OCI-M2 (cell line): Measurements from ENCODE around the gene SEPTIN10.
"Not testable (repeated sequence)": the region's sequence is repeated elsewhere in the genome, so short reads cannot be mapped to it uniquely, and the experiment has no call there.

Experiments used
- DNase-seq: peaks from one replicate; lab custom pipeline; 2025; ENCODE audit not compliant: unreplicated experiment; lab: John Stamatoyannopoulos, UW

SEPTIN10 gene

DNA sequence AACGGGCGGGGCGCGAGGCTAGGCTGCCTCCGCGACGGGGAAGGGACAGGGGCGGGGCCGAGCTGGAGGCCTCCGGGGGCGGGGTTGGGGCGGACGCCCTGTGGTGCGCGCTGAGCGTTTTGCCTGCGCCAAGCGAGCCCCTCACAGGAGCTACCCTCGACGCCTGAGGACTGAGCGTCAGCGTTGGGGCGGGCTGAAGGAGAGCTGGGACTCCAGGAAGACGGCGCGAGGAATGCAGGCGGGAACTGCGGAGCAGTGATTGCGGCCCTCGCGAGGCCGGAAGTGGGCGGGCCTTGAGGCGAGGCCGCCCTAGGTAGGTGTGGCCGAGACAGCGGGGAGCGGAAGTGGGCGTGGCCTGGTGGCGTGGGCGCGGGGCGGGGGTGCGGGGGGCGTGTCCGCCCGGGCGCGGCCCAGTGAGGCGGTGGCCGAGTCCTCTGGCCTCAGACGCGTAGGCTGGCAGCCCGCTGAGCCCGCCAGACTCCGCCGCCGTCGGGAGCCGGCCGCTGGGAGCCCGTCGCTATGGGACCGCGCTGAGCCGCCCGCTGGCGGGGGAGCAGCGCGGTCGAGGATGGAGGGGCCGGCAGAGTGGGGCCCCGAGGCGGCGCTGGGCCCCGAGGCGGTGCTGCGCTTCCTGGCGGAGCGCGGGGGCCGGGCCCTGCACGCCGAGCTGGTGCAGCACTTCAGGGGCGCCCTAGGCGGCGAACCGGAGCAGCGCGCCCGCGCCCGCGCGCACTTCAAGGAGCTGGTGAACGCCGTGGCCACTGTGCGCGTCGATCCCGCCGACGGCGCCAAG, at the start of gene SEPTIN10, which contains the start of gene SOWAHC:
SEPTIN10 (minus strand) TSS at position 45 of the 793 bp plus-strand sequence. CDS start 139 bp downstream, outside the sequence.
SOWAHC (plus strand) TSS at position 443 of the 793 bp plus-strand sequence; CDS start at position 569, 126 bp downstream.
- DNase-seq, result no peak

- DNase-seq, result no peak
Measured at GRCh38 chr2:109662889-109663288, 49.1 kb upstream of the SEPTIN10 start.

- no peak for DNase-seq
Measured at GRCh38 chr2:109660046-109660860, 46.5 kb upstream of the SEPTIN10 start.

GRCh38 chr2:109659396-109660045, 45.8 kb upstream of the SEPTIN10 start:
- DNase-seq, result no peak

DNA sequence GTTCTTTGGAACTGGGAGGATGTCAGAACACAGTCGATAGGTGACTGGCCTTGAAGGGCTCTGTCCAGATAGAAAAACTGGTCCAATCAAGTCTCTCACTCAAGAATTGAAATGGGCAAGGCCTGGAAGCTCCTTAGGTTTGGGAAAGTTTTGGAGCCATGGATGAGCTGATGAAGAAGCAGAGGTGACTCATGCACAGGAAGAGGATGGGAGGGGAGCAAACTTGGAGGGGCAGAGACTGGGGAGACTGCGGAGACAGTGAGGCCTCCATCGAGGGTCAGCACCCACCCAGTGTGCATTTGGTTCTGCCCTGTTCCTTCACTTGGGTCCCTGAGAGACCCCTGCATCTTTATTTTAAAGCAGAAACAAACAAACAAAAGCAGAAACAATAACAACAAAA, 41.5 kb upstream of the SEPTIN10 start:
- no peak for DNase-seq

- no peak for DNase-seq
Measured at GRCh38 chr2:109654326-109655050, 40.7 kb upstream of the SEPTIN10 start.

- DNase-seq, result no peak
Measured at GRCh38 chr2:109649736-109650695, 36.2 kb upstream of the SEPTIN10 start.

GRCh38 chr2:109648041-109648527, 34.3 kb upstream of the SEPTIN10 start:
- DNase-seq, result no peak

GRCh38 chr2:109647636-109648035, 33.9 kb upstream of the SEPTIN10 start:
- DNase-seq, result no peak

GRCh38 chr2:109646961-109647360, 33.2 kb upstream of the SEPTIN10 start:
- no peak for DNase-seq

DNA sequence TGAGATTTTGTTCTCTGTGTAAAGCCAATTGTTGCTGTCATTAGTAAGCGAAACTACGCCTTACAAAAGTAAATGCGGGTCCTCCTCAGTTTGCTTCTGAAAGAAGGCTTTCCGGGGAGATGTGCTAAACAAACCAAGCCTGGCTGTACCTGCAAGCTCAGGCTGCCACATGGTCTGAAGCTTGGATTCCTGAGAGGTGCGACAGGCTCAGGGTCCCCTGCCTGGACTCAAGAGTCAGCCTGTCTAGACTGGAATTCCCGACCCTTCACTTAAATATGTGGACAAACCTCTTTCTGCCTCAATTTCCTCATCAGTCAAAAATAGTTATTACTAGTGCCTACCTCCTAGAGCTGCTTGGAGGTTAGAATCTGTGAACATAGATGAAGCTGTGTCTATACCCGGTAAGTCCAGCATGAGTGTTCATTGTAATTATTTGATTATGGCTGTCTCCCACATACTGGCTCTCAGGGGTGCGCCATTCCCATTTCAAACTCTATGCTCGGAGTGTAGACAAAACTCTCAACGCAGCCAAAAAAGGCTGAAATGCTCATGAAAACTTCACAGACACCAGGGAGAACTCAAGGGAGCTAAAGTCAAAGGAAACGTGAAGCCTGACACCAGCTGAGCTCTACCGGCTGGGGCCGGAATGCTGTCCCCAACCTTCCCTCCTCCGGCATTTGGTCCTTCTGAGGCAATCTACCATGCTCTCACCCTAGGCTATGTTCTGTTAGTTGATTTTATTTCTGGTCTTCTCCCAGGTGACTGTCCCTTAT, 31.8 kb upstream of the SEPTIN10 start:
- DNase-seq, result no peak

- no peak for DNase-seq
Measured at GRCh38 chr2:109644571-109645275, 31.0 kb upstream of the SEPTIN10 start.

DNA sequence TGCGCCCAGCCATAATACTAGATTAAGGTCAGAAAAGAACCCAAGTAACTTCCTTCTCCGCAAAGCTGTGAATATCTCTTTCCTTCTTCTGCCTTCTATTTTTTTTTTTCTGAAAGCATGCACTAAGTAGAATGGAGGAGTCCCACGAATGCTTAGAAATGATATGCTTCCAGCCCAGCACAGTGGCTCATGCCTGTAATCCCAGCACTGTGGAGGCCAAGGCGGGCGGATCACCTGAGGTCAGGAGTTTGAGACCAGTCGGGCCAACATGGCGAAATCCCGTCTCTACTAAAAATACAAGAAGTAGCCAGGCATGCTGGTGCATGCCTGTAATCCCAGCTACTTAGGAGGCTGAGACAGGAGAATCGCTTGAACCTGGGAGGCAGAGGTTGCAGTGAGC, 26.2 kb upstream of the SEPTIN10 start:
- DNase-seq, result not testable (repeated sequence)

DNA sequence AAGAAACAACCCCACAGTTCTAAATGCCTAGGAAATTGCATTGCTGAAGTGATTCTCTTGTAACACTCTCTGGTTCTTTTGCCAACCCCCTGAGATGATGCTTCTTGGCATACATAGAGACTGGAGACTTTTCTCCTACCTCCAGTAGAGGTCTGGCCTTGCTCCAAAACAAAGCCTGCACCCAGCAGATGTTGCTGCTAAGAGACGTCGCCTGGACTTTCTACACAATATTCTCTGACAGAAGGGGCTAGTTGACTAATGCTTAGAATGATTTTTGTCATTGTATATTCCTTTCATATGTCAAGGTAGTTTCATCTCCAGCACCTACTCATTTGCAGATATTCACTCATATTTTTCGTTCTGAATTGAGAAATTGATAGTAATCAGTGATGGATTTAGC, 25.0 kb upstream of the SEPTIN10 start:
- DNase-seq, result no peak

- DNase-seq, result no peak
Measured at GRCh38 chr2:109637749-109638570, 24.2 kb upstream of the SEPTIN10 start.

- no peak for DNase-seq
Measured at GRCh38 chr2:109636317-109636716, 22.6 kb upstream of the SEPTIN10 start.
